GM23338 (cell line): ENCODE results near the gene GPX1. TPM values are rescaled to one million over a fixed set of nuclear protein-coding genes. Genes with fewer than 3 reads are reported as not detected.
"Not testable (repeated sequence)": the region's sequence is repeated elsewhere in the genome, so short reads cannot be mapped to it uniquely, and the experiment has no call there.

Experiments
- ATAC-seq: fragments of 200-7000 bp; cut with Tn5 transposase; 3 replicates; pipeline ENCODE4 v1.9.1; 2020
- DNase-seq: peaks from one replicate; pipeline ENCODE4 v3.0.0-alpha.2; 2015; ENCODE audit warnings: low spot score
- H2AFZ ChIP-seq: fragments of 200-600 bp; sonication (generic); 2 replicates; pipeline ENCODE4 v1.8.0; 2016; ENCODE audit warnings: antibody characterized with exemption, mild to moderate bottlenecking, moderate library complexity
- H3F3A ChIP-seq: fragments of 200-600 bp; sonication (generic); replicated peaks from 2 replicates; pipeline ENCODE4 v1.8.0; 2017; ENCODE audit warnings: antibody characterized with exemption, mixed run types, low read depth
- H3K27ac ChIP-seq: fragments of 200-600 bp; sonication (generic); 2 replicates; pipeline ENCODE4 v1.6.1; 2016; ENCODE audit warnings: low read depth
- H3K27me3 ChIP-seq: fragments of 200-600 bp; sonication (generic); 2 replicates; pipeline ENCODE4 v1.8.0; 2016; ENCODE audit warnings: mild to moderate bottlenecking, mixed run types, moderate library complexity; ENCODE audit not compliant: insufficient read depth
- H3K36me3 ChIP-seq: fragments of 200-600 bp; sonication (generic); 2 replicates; pipeline ENCODE4 v1.8.0; 2016; ENCODE audit warnings: mild to moderate bottlenecking; ENCODE audit not compliant: insufficient read depth
- H3K4me1 ChIP-seq: fragments of 200-600 bp; sonication (generic); 2 replicates; pipeline ENCODE4 v1.8.0; 2016; ENCODE audit warnings: mild to moderate bottlenecking, moderate library complexity; ENCODE audit not compliant: insufficient read depth
- H3K4me2 ChIP-seq: fragments of 200-600 bp; sonication (generic); 2 replicates; pipeline ENCODE4 v1.7.1; 2017; ENCODE audit warnings: mixed run types
- H3K4me3 ChIP-seq: fragments of 200-600 bp; sonication (generic); 2 replicates; pipeline ENCODE4 v1.6.1; 2016; ENCODE audit warnings: mixed run types
- H3K79me2 ChIP-seq: fragments of 200-600 bp; sonication (generic); replicated peaks from 2 replicates; pipeline ENCODE4 v1.8.0; 2017; ENCODE audit warnings: mild to moderate bottlenecking; ENCODE audit not compliant: insufficient read depth
- H3K9me2 ChIP-seq: fragments of 200-600 bp; sonication (generic); 2 replicates; pipeline ENCODE4 v1.8.0; 2017; ENCODE audit not compliant: insufficient read depth
- H4K20me1 ChIP-seq: fragments of 200-600 bp; sonication (generic); replicated peaks from 2 replicates; pipeline ENCODE4 v1.8.0; 2017; ENCODE audit warnings: mild to moderate bottlenecking; ENCODE audit not compliant: insufficient read depth
- H3K27ac Mint-ChIP-seq: 2 replicates; pipeline ENCODE4 v1.8.0; 2020; ENCODE audit warnings: inconsistent platforms, mild to moderate bottlenecking, moderate library complexity, mixed read lengths
- H3K27me3 Mint-ChIP-seq: 3 replicates; pipeline ENCODE4 v1.8.0; 2022; ENCODE audit warnings: low read depth, mild to moderate bottlenecking, moderate library complexity, mixed read lengths, inconsistent platforms; ENCODE audit not compliant: insufficient read depth, poor library complexity
- H3K36me3 Mint-ChIP-seq: 3 replicates; pipeline ENCODE4 v1.8.0; 2021; ENCODE audit warnings: low read depth, mild to moderate bottlenecking, inconsistent platforms, moderate library complexity, mixed read lengths
- H3K4me1 Mint-ChIP-seq: 3 replicates; pipeline ENCODE4 v1.8.0; 2020; ENCODE audit warnings: mild to moderate bottlenecking, inconsistent platforms, mixed read lengths
- H3K4me3 Mint-ChIP-seq: 3 replicates; pipeline ENCODE4 v1.8.0; 2021; ENCODE audit warnings: moderate library complexity, mild to moderate bottlenecking, inconsistent platforms, mixed read lengths
- H3K9me3 Mint-ChIP-seq: 3 replicates; pipeline ENCODE4 v1.8.0; 2020; ENCODE audit warnings: moderate library complexity, mild to moderate bottlenecking, inconsistent platforms, mixed read lengths
- EZH2 ChIP-seq: fragments of 200-600 bp; sonication (generic); IDR thresholded peaks from one replicate; pipeline ENCODE4 v1.8.0; 2017; ENCODE audit warnings: antibody characterized with exemption, mild to moderate bottlenecking, low read depth; ENCODE audit not compliant: unreplicated experiment
- JUNB ChIP-seq: IDR thresholded peaks from one replicate; pipeline ENCODE4 v1.6.1; 2016; ENCODE audit warnings: antibody characterized with exemption; ENCODE audit not compliant: unreplicated experiment
- NANOG ChIP-seq: IDR thresholded peaks from 2 replicates; pipeline ENCODE4 v1.6.1; 2016; ENCODE audit warnings: antibody characterized with exemption, borderline replicate concordance
- POLR2AphosphoS5 ChIP-seq: IDR thresholded peaks from 2 replicates; pipeline ENCODE4 v1.6.1; 2016; ENCODE audit warnings: antibody characterized with exemption, low read depth
- STAT1 ChIP-seq: IDR thresholded peaks from one replicate; pipeline ENCODE4 v1.6.1; 2016; ENCODE audit warnings: antibody characterized with exemption; ENCODE audit not compliant: unreplicated experiment
- ZNF114 ChIP-seq: fragments of 250-450 bp; sonication (Bioruptor Pico); IDR thresholded peaks from 2 replicates; pipeline ENCODE4 v1.5.0; 2020; ENCODE audit warnings: mild to moderate bottlenecking, moderate library complexity
- ZNF331 ChIP-seq: fragments of 250-450 bp; sonication (Bioruptor Pico); IDR thresholded peaks from 2 replicates; pipeline ENCODE4 v1.5.0; 2020; ENCODE audit warnings: low read depth, mild to moderate bottlenecking, moderate library complexity
- polyA plus RNA-seq: library from polyadenylated mRNA; unstranded; fragments of >200 nt; fragmentation: Nextera tagmentation; extraction: Ambion mirVana; gene quantifications from 2 replicates; pipeline ENCODE4 v1.2.1, GENCODE V29; 2016
- total RNA-seq: library from RNA; depleted of rRNA; stranded (reverse); fragments of >200 nt; shearing (Covaris generic); gene quantifications from 2 replicates; pipeline ENCODE4 v1.2.3, GENCODE V29; 2014
- TF ChIP-seq, protein P1 (sequence below), 2 experiments: fragments of 200-600 bp in 1 of 2; sonication (generic) in 1 of 2; conservative IDR thresholded peaks; 2 replicates each; pipeline versions ENCODE4 v1.5.1 to v1.6.1; 2016 to 2017; ENCODE audit warnings: antibody characterized with exemption in 2 of 2, low read depth in 2 of 2, mild to moderate bottlenecking in 2 of 2, moderate library complexity in 1 of 2
- TF ChIP-seq, protein P2 (sequence below): IDR thresholded peaks from one replicate; pipeline ENCODE4 v1.6.1; 2018; ENCODE audit warnings: antibody characterized with exemption; ENCODE audit not compliant: unreplicated experiment
- TF ChIP-seq, protein P3 (sequence below): IDR thresholded peaks from 2 replicates; pipeline ENCODE4 v1.6.1; 2016; ENCODE audit warnings: antibody characterized with exemption

The GPX1 gene
- total and polyA plus RNA-seq, 2 experiments from 2014 or later, result 247 to 394 TPM

DNA sequence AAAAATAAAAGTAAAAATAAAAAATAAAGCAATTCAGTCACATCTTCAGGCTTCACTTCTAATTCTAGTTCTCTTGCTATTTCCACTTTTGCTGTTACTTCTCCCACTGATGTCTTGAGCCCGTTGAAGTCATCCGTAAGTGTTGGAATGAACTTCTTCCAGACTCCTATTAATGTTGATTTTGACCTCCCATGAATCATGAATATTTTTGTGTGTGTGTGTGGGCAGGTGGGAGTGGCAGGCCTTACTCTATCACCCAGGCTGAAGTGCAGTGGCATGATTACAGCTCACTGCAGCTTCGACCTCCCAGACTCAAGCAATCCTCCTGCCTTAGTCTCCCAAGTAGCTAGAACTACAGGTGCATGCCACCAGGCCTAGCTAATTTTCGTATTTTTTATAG is 29.0 kb downstream of the GPX1 start (continued):
- TF ChIP-seq EZH2, result no peak
- no peak for TF ChIP-seq ZNF114 (CRISPR knock-in tag)
- TF ChIP-seq JUNB, result no peak
- TF ChIP-seq ZNF331, result no peak

DNA sequence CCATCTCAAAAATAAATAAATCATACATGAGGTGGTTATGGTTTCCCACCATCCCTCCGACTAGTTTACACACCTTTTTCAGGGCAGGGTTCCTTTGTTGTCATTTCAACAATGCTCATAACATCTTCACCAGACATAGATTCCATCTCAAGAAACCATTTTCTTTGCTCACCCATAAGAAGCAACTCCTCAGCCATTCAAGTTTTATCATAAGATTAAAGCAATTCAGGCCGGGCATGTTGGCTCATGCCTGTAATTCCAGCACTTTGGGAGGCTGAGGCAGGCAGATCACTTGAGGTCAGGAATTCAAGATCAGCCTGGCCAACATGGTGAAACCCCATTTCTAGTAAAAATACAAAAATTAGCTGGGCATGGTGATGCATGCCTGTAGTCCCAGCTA is 29.8 kb downstream of the GPX1 start:
- not testable (repeated sequence) for H3K9me2 ChIP-seq, H3K4me2 ChIP-seq, ATAC-seq, H3K4me1 ChIP-seq, H3K27me3 ChIP-seq, H3K4me1 Mint-ChIP-seq, H3K36me3 ChIP-seq, H3K4me3 Mint-ChIP-seq, H3K27me3 Mint-ChIP-seq, H2AFZ ChIP-seq, H3K27ac ChIP-seq, H3F3A ChIP-seq, H3K79me2 ChIP-seq, DNase-seq, H4K20me1 ChIP-seq, H3K9me3 Mint-ChIP-seq, H3K4me3 ChIP-seq
- Mint-ChIP-seq H3K36me3 (peaks cover 68% of the 10 kb centered on the region), H3K27ac (peak overlapping the region; percentile 86)

DNA sequence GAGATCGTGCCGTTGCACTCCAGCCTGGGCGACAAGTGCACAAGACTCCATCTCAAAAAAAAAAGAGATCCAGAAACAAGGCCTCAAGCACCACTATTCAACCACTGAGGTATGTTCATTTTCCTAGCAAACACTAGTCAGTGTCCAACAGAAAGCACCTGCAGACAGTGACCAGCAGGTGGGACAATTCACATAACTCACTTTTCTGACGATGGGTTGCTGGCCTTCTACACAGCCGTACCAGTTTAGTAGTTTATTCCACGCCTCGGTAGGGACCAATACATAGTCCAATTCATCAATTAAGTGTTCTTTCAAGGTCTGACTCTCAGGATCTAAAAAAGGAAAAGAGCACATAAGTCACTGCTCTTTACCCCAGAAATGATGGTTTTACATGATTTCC is 30.7 kb downstream of the GPX1 start:
- Mint-ChIP-seq H3K4me1 (no peaks in the 10 kb centered on the region), H3K27me3 (peaks cover 2% of the 10 kb centered on the region), H3K4me3 (no peak overlapping the region), H3K27ac (no peak overlapping the region), H3K9me3 (no peaks in the 10 kb centered on the region), H3K36me3 (peaks cover 68% of the 10 kb centered on the region)
- ATAC-seq, result peak; percentile 26; the same call in 2 of the 3 replicates
- H3K4me3 ChIP-seq, result no peak overlapping the region
- peaks cover 7% of the 10 kb centered on the region for H3K36me3 ChIP-seq
- H3K4me1 ChIP-seq, result no peaks in the 10 kb centered on the region
- no peaks in the 10 kb centered on the region; the same call in 1 of the 2 replicates for H4K20me1 ChIP-seq
- no peak overlapping the region for H3K4me2 ChIP-seq
- H3K27me3 ChIP-seq, result no peaks in the 10 kb centered on the region
- TF ChIP-seq, protein P1, sequence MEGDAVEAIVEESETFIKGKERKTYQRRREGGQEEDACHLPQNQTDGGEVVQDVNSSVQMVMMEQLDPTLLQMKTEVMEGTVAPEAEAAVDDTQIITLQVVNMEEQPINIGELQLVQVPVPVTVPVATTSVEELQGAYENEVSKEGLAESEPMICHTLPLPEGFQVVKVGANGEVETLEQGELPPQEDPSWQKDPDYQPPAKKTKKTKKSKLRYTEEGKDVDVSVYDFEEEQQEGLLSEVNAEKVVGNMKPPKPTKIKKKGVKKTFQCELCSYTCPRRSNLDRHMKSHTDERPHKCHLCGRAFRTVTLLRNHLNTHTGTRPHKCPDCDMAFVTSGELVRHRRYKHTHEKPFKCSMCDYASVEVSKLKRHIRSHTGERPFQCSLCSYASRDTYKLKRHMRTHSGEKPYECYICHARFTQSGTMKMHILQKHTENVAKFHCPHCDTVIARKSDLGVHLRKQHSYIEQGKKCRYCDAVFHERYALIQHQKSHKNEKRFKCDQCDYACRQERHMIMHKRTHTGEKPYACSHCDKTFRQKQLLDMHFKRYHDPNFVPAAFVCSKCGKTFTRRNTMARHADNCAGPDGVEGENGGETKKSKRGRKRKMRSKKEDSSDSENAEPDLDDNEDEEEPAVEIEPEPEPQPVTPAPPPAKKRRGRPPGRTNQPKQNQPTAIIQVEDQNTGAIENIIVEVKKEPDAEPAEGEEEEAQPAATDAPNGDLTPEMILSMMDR (conservative IDR thresholded peaks at IDR 0.05; ENCODE audit: low read depth in 2 of 2), result peak; percentile 35 to 44
- TF ChIP-seq EZH2, result no peak
- no peak overlapping the region for H3K27ac ChIP-seq
- H3F3A ChIP-seq, result no peaks in the 10 kb centered on the region
- DNase-seq, result peak; percentile 52
- H3K79me2 ChIP-seq, result no peaks in the 10 kb centered on the region
- H2AFZ ChIP-seq, result no peak overlapping the region
- H3K9me2 ChIP-seq, result no peaks in the 10 kb centered on the region

DNA sequence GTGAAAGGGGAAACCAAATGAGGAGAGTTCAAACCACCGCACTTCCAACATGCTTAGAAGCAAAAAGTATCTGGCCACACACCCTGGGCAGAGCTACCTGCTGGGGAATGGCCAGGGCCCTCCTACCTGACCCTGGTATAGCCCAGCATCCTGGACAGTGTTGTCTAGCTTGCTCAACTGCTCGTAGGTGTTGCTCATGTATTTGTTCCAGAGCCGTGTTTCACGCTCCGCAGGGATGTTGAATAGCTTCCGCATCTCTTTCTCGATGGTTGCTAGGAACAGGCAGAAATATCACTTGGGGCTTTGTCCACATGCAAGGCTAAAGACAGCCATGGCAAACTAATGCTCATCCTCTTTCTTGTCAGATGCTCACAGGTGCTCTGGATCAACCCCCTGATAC is 33.4 kb downstream of the GPX1 start:
- Mint-ChIP-seq H3K4me1 (no peaks in the 10 kb centered on the region), H3K36me3 (peaks cover 67% of the 10 kb centered on the region), H3K27ac (no peak overlapping the region), H3K9me3 (no peaks in the 10 kb centered on the region), H3K27me3 (no peaks in the 10 kb centered on the region), H3K4me3 (no peak overlapping the region)
- no peak for ATAC-seq
- Histone ChIP-seq H3K4me2 (no peak overlapping the region), H3K79me2 (no peaks in the 10 kb centered on the region), H3K9me2 (no peaks in the 10 kb centered on the region), H3K36me3 (peaks cover 13% of the 10 kb centered on the region), H3K27me3 (no peaks in the 10 kb centered on the region), H4K20me1 (no peaks in the 10 kb centered on the region; the same call in 1 of the 2 replicates), H2AFZ (no peak overlapping the region), H3K4me1 (no peaks in the 10 kb centered on the region), H3K27ac (no peak overlapping the region), H3K4me3 (no peak overlapping the region), H3F3A (no peaks in the 10 kb centered on the region)
- DNase-seq, result no peak
- no peak for TF ChIP-seq POLR2AphosphoS5
- TF ChIP-seq, protein P2, sequence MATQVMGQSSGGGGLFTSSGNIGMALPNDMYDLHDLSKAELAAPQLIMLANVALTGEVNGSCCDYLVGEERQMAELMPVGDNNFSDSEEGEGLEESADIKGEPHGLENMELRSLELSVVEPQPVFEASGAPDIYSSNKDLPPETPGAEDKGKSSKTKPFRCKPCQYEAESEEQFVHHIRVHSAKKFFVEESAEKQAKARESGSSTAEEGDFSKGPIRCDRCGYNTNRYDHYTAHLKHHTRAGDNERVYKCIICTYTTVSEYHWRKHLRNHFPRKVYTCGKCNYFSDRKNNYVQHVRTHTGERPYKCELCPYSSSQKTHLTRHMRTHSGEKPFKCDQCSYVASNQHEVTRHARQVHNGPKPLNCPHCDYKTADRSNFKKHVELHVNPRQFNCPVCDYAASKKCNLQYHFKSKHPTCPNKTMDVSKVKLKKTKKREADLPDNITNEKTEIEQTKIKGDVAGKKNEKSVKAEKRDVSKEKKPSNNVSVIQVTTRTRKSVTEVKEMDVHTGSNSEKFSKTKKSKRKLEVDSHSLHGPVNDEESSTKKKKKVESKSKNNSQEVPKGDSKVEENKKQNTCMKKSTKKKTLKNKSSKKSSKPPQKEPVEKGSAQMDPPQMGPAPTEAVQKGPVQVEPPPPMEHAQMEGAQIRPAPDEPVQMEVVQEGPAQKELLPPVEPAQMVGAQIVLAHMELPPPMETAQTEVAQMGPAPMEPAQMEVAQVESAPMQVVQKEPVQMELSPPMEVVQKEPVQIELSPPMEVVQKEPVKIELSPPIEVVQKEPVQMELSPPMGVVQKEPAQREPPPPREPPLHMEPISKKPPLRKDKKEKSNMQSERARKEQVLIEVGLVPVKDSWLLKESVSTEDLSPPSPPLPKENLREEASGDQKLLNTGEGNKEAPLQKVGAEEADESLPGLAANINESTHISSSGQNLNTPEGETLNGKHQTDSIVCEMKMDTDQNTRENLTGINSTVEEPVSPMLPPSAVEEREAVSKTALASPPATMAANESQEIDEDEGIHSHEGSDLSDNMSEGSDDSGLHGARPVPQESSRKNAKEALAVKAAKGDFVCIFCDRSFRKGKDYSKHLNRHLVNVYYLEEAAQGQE, result no peak
- TF ChIP-seq, protein P3, sequence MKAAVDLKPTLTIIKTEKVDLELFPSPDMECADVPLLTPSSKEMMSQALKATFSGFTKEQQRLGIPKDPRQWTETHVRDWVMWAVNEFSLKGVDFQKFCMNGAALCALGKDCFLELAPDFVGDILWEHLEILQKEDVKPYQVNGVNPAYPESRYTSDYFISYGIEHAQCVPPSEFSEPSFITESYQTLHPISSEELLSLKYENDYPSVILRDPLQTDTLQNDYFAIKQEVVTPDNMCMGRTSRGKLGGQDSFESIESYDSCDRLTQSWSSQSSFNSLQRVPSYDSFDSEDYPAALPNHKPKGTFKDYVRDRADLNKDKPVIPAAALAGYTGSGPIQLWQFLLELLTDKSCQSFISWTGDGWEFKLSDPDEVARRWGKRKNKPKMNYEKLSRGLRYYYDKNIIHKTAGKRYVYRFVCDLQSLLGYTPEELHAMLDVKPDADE, result no peak
- no peak for TF ChIP-seq JUNB
- TF ChIP-seq STAT1, result no peak
- TF ChIP-seq NANOG, result no peak
- TF ChIP-seq, protein P1 (conservative IDR thresholded peaks at IDR 0.05; ENCODE audit: low read depth in 2 of 2), result no peak
- TF ChIP-seq ZNF331, result no peak
